Stimulated activated CD8-positive, alpha-beta memory T cell treated with anti-CD3 and anti-CD28 coated beads, Interleukin-2, amount 100 ng/mL, for 48 hours (primary cell): ENCODE results near the gene LSM4.

Experiments
- DNase-seq, 2 donors: peaks; one replicate each; pipeline ENCODE4 v3.0.0-alpha.2; 2020; ENCODE audit warnings: low read depth in 2 of 2

The LSM4 gene

DNA sequence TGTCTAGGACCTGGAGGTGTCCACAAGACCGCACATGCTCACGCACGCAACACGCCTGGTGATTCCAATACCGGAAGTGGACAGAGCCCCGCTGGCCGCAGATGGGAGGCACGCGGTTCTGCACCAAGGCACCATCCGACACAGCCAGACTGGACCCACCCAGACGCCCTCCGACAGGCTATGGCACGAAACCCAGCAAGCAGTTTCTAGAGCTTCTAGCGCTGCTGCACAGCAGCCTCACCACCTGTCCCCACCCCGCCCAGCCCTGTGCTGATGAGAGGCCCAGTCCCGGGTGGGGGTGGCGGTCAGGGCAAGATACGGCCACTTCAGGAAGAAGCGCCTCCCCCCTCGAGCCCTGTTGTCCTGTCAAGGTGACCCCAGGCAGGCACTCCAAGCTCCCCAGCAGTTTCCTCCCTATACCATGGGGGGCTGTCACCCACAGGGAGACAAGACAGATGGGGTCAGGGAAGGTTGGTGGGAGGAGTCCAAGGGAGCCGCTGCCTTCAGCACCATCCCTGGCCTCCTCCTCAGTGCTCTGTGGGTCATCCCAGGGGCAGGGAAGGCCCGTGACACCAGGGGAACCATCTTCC is 11.3 kb downstream of the LSM4 start:
- no peak for DNase-seq

DNA sequence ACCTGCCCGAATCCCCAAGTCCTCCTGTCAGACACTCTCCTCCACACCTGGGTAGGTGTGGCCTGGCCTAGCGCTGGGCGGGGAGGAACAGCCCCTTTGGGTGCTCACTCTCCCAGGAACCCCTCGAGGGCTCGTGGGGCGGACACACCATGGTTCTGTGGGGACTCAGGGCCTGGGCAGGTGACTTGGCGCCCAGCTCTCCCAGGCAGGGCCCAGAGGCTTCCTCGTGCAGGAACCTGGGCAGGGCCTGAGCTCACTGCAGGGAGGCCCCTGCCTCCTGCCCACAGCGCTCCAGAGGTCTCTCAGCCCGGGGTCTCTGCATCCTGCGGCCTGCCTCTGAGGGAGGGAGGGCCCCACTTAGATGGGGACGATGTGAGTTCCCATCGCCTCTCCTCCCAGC is 11.9 kb downstream of the LSM4 start:
- no peak for DNase-seq

DNA sequence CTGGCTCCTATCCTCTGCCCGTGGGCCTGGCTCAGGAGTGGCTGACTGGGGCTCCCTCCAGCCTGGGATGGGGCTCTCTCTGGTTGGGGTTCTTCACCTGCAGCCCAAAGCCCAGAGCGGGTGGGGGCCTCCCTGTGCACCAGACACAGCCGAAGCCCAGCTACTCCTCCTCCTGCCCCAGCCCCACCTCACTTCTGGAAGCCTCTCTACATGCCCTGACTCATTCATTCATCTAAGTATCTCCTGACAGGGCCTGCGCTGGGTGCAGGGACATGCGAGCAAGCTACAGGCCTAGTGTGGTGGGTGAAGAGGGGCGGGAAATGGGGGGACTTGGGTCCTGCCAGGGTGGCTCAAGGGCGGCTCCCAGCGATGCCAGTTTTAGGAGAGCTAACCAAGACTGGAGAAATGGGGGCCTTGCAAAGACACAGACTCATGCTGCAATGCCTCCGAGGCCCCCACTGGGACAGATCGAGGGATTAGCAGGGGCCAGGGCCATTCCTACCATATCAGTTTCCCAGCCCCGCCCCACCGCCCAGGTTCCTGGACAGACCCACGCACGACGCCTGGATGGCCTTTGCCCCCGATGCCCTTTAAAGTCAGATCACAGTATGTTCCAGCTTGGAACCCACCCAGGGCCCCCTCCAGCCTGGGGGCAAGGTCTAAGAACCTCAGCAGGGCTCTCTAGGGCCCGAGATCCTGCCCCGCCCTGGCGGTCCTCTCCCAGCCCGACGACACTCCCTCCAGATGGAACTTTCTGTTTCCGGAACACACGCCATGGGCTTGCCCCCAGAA is 12.6 kb downstream of the LSM4 start:
- DNase-seq: no peak

DNA sequence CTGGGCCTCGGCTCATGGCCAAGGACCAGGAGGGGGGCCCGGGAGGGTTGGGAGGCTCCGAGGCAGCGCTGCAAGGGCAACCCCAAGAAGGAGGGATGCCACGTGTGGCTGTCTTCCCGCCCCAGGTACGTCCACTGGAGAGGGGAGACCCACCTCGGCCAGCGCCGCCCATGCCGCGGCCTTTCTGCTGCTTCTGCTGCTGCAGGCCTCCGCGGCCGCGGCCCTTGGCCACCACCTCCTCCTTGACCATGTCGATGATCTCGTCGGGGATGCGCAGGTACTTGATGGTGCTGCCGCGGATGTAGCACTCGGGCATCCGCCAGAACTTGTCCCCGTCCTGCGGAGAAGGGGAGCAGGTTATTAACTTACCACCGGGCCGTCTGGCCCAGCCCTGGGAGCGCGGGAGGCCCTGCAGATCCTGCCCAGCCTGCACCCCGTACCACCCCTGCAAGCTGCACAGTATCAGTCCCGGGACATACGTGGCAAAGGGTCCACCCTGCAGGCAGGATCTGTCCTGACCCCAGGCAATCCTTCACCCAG is 13.3 kb downstream of the LSM4 start:
- DNase-seq: no peak

- no peak for DNase-seq
Observed at GRCh38 chr19:18308948-18309325, 13.9 kb downstream of the LSM4 start.

DNA sequence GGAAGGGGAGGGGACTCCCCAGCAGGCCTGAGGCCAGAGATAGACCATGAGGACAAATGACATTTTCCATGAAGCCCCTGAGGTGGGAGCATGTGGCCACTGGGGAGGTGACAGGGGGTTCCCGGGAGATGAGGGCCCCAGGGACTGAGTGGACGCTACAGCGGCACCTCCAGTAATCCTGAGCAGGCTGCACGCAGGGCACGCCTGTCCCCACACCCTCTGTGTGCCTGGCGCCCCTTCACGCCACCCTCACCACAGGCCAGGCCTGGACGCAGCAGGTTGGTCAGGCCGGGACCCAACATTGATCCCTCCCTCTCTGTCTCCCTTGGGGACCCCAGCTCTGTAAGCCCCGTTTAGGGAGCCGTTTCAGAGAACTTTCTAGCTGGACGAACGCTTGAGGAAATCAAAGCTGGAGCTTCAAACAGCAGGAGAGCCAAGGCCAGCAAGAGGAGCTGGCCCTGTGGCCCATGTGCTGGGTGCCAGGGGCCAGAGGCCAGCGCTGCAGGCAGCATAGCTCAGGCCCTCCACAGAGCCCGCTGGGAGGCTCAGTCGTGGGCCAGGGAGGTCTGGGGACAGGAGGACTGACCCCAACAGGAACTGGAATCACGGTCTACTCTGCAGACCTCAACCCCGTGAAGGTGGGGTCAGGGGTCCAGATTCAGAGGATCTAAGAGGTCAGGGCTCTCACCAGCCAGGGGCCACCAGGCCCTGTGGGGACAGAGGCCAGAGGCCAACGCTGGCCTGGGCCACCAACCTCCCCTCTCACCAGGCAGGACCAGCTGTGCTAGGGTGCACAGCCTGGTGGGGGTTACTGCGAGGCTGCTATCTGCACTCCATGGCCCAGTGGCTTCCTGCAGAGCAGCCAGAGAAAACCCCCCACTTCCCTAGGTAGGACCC is 14.6 kb downstream of the LSM4 start:
- DNase-seq: no peak

DNA sequence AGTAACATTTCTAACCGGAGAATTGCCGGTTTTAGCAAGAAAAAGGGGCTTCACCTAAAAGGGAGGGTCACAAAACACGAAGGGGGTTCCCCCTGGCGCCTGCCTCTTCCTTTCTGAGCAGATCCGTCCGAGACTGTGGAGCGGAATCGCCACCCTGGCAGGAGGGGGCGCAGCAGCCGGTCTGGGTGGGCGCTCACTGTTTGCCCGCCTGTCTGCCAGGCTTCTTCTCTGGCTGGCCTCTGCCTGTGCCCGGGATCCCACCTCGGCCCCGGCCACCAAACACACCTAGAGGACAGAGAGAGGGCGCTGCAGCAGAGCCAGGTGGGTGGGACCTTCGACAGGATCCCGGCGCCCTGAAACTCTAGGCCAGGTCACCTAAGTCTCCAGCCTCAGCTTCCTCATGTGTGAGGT is 15.6 kb downstream of the LSM4 start:
- DNase-seq: no peak

GRCh38 chr19:18306888-18307260 is 16.0 kb downstream of the LSM4 start:
- no peak for DNase-seq

GRCh38 chr19:18306209-18306887 is 16.5 kb downstream of the LSM4 start:
- DNase-seq: no peak

DNA sequence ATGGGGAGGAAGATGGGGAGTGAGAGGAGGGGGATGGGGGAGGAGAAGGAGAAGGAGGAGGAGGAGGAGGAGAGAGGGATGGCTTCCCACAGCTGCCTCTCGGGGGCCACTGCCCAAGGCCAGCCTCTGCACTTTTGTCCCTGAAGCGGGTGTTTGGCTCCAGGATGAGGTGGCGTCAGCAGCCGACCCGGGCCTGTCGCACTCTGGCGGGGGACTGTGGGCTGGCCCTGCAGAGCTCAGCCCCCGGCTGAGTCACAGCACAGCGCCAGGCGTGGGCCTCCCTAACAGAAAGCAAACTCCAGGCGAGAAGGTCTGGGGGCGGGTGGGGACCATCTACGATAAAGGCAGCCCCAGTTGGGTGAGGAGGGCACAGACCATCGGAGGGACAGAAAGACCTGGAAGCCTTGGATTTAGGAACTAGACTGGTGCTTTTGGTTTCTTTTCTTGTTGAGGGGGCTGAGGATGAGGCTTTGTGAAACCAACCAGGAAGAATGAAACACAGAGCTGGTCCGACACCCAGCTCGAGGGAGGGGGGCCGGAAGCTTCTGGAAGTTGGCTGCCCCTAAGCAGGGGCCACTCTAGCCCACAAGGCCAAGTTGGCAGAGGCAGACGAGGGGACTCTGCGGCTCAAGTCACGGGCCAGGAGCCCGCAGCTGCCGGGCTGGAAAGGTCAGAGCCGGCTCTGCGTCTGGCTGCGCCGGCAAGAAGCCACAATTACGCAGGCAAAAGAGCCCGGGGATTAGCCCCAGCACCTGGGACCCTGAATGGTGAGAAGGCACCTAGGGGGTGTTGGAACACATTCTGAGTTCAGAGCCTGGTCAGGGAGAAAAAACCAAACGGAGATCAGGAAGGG is 18.2 kb downstream of the LSM4 start:
- DNase-seq: peak; percentile 78 to 85

- no peak for DNase-seq
Observed at GRCh38 chr19:18304208-18304457, 18.7 kb downstream of the LSM4 start.

- no peak for DNase-seq
Observed at GRCh38 chr19:18301718-18302111, 21.2 kb downstream of the LSM4 start.

GRCh38 chr19:18300930-18301717 is 21.8 kb downstream of the LSM4 start:
- no peak for DNase-seq

- no peak for DNase-seq
Observed at GRCh38 chr19:18299654-18300053, 23.2 kb downstream of the LSM4 start.

DNA sequence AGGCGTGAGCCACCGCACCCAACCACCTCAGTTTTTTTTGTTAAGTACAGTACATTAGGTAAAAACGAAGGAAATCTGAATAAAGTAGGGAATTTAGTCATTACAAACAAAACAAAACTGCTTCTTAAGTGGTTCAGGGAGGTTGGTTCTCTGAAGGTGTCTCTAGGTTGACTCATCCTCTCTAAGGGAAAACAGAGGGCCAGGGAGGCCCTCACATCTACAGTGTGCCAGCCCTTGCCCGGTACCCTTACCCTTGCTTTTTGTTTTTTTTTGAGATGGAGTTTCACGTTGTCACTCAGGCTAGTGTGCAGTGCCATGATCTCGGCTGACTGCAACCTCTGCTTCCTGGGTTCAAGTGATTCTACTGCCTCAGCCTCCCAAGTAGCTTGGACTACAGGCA is 24.3 kb downstream of the LSM4 start:
- no peak for DNase-seq

DNA sequence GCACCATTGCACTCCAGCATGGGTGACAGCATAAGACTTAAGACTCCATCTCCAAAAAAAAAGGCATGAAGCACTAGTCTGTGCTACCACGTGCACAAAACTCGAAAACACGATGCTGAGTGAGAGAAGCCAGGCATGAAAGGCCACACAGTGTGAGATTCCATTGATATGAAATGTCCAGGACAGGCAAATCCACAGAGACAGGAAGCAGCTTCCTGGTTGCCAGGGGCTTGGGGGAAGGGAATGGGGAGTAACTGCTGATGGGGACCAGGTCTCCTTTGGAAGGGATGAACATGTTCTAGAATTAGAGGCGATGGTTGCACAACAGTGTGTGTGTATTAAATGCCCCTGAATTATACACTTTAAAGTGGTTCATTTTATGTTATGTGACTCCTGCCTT is 25.6 kb downstream of the LSM4 start:
- DNase-seq: no peak

DNA sequence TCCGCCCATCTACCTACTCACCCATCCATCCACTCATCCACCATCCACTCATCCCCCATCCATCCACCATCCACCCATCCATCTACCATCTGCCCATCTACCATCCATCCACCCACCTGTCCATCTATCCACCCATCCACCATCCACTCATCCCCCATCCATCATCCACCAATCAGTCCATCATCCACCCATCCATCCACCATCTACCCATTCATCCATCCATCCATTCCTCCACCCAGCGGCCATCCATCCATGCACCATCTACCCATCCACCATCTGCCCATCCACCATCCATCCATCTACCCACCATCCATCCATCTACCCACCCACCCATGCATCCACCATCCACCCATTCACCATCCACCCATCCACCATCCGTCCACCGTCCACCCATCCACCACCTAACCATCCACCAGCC is 27.8 kb downstream of the LSM4 start:
- DNase-seq: no peak

DNA sequence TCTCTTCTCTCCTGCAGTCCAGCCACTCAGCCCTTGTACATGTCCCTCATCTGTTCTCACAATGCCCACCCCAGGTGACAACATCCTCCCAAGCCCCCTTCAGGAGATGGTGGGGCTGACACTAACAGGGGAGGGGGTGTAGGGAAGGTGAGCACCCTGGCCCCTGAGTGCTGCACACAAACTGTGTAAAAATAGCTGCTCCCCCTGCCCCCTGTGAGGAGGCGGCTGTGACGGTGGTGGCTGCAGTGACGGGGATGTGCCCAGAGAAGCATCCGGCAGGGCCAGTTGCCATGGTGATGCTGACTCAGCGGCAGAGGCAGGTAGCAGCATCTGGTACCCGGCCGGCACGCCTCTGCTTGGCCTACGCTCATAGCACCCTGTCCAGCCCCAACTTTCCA is 28.4 kb downstream of the LSM4 start:
- peak; percentile 88 to 89 for DNase-seq

DNA sequence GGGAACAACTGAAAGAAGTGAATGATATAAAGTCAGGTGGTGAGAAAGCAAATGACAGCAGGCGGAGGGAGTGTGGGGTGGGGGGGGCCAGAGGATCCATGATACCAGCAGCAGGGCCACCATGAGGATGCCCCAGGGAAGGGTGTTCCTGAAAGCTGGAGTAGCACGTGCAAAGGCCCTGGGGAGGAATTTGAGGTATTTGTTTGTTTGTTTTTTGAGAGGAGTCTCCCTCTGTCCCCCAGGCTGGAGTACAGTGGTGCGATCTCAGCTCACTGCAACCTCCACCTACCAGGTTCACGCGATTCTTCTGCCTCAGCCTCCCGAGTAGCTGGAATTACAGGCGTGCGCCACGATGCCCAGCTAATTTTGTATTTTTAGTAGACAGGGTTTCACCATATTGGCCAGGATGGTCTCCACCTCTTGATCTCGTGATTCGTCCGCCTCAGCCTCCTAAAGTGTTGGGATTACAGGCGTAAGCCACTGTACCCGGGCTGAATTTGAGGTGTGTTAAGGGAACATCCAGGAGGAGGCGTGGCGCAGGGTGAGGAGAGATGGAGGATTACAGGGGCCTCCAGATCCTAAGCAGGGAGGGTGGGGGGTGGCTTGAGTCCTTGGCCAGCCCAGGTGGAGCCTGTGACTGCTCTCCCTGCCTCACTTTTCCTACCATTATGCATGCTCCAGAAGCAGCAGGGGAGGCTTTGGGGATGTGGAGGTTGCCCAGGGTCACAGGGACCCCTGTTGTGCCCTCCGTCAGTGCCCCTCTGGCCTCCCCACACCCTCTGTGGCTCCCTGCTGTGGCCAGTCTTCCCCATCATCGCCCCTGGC is 29.0 kb downstream of the LSM4 start:
- DNase-seq: no peak
